ENCODE data around the gene RPTOR. TPM values are rescaled to one million over a fixed set of nuclear protein-coding genes. Genes with fewer than 3 reads are reported as not detected.

Gene RPTOR
- total RNA-seq, 4 donors from 2014 or later = 19.0 to 48.3 (median 27.3) TPM

GRCh38 chr17:80953471-80954315 is 409.1 kb downstream of the RPTOR start:
- Histone ChIP-seq H3K27me3 (no peaks in the 10 kb centered on the region), H3K4me1 (peaks cover 0 to 2% of the 10 kb centered on the region in 2 donors), H3K4me3 (no peak overlapping the region), H3K36me3 (no peaks in the 10 kb centered on the region), H3K27ac (no peak overlapping the region), H3K9me3 (no peaks in the 10 kb centered on the region)
- TF ChIP-seq, protein P1, sequence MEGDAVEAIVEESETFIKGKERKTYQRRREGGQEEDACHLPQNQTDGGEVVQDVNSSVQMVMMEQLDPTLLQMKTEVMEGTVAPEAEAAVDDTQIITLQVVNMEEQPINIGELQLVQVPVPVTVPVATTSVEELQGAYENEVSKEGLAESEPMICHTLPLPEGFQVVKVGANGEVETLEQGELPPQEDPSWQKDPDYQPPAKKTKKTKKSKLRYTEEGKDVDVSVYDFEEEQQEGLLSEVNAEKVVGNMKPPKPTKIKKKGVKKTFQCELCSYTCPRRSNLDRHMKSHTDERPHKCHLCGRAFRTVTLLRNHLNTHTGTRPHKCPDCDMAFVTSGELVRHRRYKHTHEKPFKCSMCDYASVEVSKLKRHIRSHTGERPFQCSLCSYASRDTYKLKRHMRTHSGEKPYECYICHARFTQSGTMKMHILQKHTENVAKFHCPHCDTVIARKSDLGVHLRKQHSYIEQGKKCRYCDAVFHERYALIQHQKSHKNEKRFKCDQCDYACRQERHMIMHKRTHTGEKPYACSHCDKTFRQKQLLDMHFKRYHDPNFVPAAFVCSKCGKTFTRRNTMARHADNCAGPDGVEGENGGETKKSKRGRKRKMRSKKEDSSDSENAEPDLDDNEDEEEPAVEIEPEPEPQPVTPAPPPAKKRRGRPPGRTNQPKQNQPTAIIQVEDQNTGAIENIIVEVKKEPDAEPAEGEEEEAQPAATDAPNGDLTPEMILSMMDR (IDR thresholded peaks at IDR 0.05) = no peak
- TF ChIP-seq POLR2A (IDR thresholded peaks at IDR 0.05) = no peak
- DNase-seq = peak in 1 of 2 donors; percentile 12
- intact Hi-C loops (cut with DNase I; ENCODE audit: low total_unique reads) = no loop called here

GRCh38 chr17:80955078-80955477 is 410.4 kb downstream of the RPTOR start:
- DNase-seq = peak in 1 of 2 donors; percentile 2
- Histone ChIP-seq H3K9me3 (no peaks in the 10 kb centered on the region), H3K27me3 (no peaks in the 10 kb centered on the region), H3K4me1 (peaks cover 0 to 14% of the 10 kb centered on the region in 2 donors), H3K36me3 (no peaks in the 10 kb centered on the region), H3K4me3 (no peak overlapping the region), H3K27ac (no peak overlapping the region)
- intact Hi-C loops (cut with DNase I; ENCODE audit: low total_unique reads) = no loop called here
- TF ChIP-seq, protein P1 (IDR thresholded peaks at IDR 0.05) = no peak
- no peak for TF ChIP-seq POLR2A (IDR thresholded peaks at IDR 0.05)

DNA sequence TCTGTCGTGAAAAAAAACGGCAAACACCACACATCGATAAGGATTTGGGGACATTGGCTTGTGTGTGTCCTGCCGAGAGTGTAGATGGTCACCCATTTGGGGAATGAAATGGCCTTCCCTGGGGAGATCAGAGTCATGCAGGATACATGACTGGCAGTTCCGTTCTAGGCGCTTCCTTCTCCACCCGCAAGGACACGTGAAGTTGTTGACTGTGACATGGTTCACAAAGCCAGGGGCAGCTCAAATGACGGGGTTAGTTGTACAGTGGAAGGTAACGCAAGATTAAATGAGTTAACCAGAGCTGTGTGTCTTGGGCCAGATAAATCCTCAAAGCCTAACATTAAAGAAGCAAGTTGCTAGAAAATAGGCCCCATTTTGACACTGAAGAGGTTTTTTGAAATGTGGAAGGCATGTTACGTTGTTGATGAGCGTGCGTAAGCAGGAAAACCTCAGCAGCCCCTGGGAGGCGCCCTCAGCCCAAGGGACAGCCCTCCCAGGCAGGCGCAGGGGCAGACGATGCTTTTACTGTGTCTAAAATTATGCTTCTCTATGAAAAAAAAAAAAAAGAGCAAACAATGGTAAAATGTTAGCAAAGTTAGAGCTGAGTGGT is 411.1 kb downstream of the RPTOR start:
- no peaks in the 10 kb centered on the region for H3K9me3 ChIP-seq
- no peak overlapping the region for H3K27ac ChIP-seq
- peaks cover 5 to 20% of the 10 kb centered on the region in 2 donors for H3K4me1 ChIP-seq
- no peak for TF ChIP-seq POLR2A (IDR thresholded peaks at IDR 0.05)
- TF ChIP-seq, protein P1 (IDR thresholded peaks at IDR 0.05) = no peak
- intact Hi-C loops (cut with DNase I; ENCODE audit: low total_unique reads) = no loop called here
- no peak overlapping the region for H3K4me3 ChIP-seq
- no peaks in the 10 kb centered on the region for H3K27me3 ChIP-seq
- H3K36me3 ChIP-seq = no peaks in the 10 kb centered on the region
- DNase-seq = peak; percentile 10

DNA sequence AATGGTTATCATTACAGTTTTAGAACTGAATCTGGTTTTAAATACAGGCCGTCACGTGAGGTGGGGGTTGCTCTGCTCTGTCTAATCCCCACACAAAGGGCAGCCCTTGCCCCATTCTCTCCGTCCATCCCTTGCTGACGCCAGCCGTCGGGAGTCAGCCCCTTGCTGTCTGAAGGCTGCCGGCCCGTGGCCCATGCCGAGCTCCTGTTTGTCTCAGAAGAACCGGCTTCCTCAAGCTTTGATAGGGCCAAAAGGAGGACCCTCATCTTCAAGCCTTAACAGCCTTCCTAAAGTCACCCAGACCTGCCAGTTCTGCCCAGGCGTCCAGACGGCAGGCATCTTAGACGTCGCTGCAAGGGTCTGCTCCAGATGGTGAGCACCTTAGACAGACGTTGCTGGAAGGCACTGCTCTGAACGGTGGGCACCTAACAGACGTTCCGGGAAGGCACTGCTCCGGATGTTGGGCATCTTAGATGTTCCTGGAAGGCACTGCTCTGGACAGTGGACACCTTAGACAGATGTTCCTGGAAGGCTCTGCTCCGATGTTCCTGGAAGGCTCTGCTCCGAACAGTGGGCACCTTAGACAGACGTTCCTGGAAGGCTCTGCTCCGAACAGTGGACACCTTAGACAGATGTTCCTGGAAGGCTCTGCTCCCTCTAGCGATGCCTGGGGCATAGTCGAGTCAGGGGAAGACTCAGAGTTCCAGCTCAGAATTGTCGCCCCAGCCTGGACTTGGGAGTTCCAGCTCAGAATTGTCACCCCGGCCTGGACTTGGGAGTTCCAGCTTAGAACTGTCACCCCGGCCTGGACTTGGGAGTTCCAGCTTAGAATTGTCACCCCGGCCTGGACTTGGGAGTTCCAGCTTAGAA is 411.9 kb downstream of the RPTOR start:
- no peaks in the 10 kb centered on the region for H3K36me3 ChIP-seq
- peak overlapping the region in 1 of 2 donors; percentile 23 for H3K27ac ChIP-seq

More for the DNA sequence above, 411.9 kb downstream of the RPTOR start:
- no peaks in the 10 kb centered on the region for H3K9me3 ChIP-seq
- H3K27me3 ChIP-seq = no peaks in the 10 kb centered on the region
- no peak overlapping the region for H3K4me3 ChIP-seq
- intact Hi-C loops (cut with DNase I; ENCODE audit: low total_unique reads) = no loop called here
- TF ChIP-seq, protein P1 (IDR thresholded peaks at IDR 0.05) = no peak
- no peak for TF ChIP-seq POLR2A (IDR thresholded peaks at IDR 0.05)
- H3K4me1 ChIP-seq = peaks cover 5 to 24% of the 10 kb centered on the region in 2 donors
- DNase-seq = peak in 1 of 2 donors; percentile 12
